Peyer's patch (tissue), 4 donors: ENCODE results near the gene MED28.

Source experiments
- POLR2A ChIP-seq, 2 donors: fragments of 450-650 bp; IDR thresholded peaks; one replicate each; pipeline ENCODE4 v1.5.1; 2017; ENCODE audit warnings: antibody characterized with exemption in 2 of 2, mild to moderate bottlenecking in 2 of 2, moderate library complexity in 2 of 2
- TF ChIP-seq, protein P1 (sequence below), 6 experiments: fragments of 450-650 bp in 4 of 6; fragments of 200-600 bp in 2 of 6; sonication (generic) in 1 of 6; IDR thresholded peaks; one replicate each; pipeline ENCODE4 v1.5.1; 2017 to 2019; ENCODE audit warnings: antibody characterized with exemption in 6 of 6, mild to moderate bottlenecking in 3 of 6, moderate library complexity in 1 of 6

DNA sequence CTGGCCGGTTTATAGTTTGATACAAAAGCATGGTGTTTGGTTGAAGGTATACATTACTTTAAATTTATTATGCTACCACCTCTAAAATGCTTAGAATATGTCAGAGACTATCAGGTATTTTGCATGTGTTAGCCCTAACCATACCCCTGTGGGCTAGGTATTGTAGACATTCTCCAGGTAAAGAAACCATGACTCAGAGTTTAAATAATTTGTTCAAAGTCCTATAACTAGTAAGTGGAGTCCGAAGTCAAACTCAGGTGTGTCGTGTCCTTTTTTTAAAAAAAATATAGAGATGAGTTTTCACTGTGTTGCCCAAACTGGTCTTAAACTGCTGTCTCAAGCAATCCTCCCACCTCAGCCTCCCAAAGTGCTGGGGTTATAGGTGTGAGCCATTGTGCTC, 25.1 kb upstream of the MED28 start:
- TF ChIP-seq, protein P1, sequence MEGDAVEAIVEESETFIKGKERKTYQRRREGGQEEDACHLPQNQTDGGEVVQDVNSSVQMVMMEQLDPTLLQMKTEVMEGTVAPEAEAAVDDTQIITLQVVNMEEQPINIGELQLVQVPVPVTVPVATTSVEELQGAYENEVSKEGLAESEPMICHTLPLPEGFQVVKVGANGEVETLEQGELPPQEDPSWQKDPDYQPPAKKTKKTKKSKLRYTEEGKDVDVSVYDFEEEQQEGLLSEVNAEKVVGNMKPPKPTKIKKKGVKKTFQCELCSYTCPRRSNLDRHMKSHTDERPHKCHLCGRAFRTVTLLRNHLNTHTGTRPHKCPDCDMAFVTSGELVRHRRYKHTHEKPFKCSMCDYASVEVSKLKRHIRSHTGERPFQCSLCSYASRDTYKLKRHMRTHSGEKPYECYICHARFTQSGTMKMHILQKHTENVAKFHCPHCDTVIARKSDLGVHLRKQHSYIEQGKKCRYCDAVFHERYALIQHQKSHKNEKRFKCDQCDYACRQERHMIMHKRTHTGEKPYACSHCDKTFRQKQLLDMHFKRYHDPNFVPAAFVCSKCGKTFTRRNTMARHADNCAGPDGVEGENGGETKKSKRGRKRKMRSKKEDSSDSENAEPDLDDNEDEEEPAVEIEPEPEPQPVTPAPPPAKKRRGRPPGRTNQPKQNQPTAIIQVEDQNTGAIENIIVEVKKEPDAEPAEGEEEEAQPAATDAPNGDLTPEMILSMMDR (IDR thresholded peaks at IDR 0.05): no peak
- TF ChIP-seq POLR2A (IDR thresholded peaks at IDR 0.05): no peak
